Ishikawa (cell line): ENCODE results near the gene CISD3.
A peak's percentile ranks its signal among the peaks of the same experiment; 100 is the strongest.

Experiments
- CEBPB ChIP-seq: IDR thresholded peaks from 2 replicates; pipeline ENCODE4 v1.6.1; 2012
- EGR1 ChIP-seq: IDR thresholded peaks from 2 replicates; pipeline ENCODE4 v1.6.1; 2012
- EP300 ChIP-seq: IDR thresholded peaks from 2 replicates; pipeline ENCODE4 v1.6.1; 2012; ENCODE audit warnings: borderline replicate concordance
- FOXM1 ChIP-seq: IDR thresholded peaks from 2 replicates; pipeline ENCODE4 v1.6.1; 2012; ENCODE audit warnings: low read depth, borderline replicate concordance
- NFIC ChIP-seq: IDR thresholded peaks from 2 replicates; pipeline ENCODE4 v1.6.1; 2012
- RAD21 ChIP-seq: IDR thresholded peaks from 2 replicates; pipeline ENCODE4 v1.6.1; 2012; ENCODE audit warnings: low read depth
- TAF1 ChIP-seq: IDR thresholded peaks from 2 replicates; pipeline ENCODE4 v1.6.1; 2012; ENCODE audit warnings: low read depth, mild to moderate bottlenecking
- TCF12 ChIP-seq: IDR thresholded peaks from 2 replicates; pipeline ENCODE4 v1.6.1; 2012; ENCODE audit warnings: low read depth
- TEAD4 ChIP-seq: IDR thresholded peaks from 2 replicates; pipeline ENCODE4 v1.6.1; 2012
- YY1 ChIP-seq: IDR thresholded peaks from 2 replicates; pipeline ENCODE4 v1.6.1; 2012; ENCODE audit warnings: low read depth
- ZBTB7A ChIP-seq: IDR thresholded peaks from 2 replicates; pipeline ENCODE4 v1.6.1; 2012; ENCODE audit warnings: low read depth
- TF ChIP-seq, protein P1 (sequence below): IDR thresholded peaks from 2 replicates; pipeline ENCODE4 v1.6.1; 2012
- TF ChIP-seq, protein P2 (sequence below): IDR thresholded peaks from 2 replicates; pipeline ENCODE4 v1.6.1; 2012
- TF ChIP-seq, protein P3 (sequence below): IDR thresholded peaks from 2 replicates; pipeline ENCODE4 v1.6.1; 2012; ENCODE audit warnings: low read depth, mild to moderate bottlenecking

CISD3 gene

DNA sequence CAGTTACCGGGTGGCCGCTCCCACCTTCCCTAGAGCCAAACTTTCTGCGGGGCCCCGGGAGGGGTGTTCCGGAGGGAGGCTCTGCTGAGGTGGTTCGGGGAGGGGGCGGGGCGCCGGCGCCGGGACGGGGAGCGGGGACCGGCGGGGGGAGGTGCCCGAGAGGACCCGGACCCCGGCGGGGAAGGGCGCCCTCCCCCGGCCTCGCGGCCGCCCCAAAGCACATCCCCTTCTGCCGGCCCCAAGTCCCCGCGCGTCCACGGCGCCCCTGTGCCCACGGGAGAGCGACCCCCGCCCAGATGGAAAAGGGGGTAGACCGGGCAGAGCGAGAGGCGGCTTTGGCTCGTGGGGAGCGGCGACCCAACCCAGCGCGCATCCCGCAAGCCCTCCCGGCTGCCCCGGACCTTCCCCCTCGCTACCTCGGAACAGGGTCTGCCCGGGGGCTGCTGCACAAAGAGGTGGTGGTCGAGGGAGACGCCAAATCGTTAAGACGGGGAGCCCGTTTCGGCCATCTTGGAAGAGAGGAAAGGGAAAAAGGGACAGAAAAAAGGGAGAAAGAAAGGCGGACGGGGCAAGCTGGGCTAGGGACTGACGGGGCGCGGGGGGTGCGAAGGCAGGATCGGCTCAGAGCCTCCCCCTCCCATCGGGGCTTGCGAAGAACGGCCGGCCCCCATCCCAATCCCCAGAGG is 17.5 kb downstream of the CISD3 start:
- TF ChIP-seq, protein P1, sequence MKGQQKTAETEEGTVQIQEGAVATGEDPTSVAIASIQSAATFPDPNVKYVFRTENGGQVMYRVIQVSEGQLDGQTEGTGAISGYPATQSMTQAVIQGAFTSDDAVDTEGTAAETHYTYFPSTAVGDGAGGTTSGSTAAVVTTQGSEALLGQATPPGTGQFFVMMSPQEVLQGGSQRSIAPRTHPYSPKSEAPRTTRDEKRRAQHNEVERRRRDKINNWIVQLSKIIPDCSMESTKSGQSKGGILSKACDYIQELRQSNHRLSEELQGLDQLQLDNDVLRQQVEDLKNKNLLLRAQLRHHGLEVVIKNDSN: no peak
- TF ChIP-seq ZBTB7A: peak; percentile 96
- TF ChIP-seq YY1: peak; percentile 74

DNA sequence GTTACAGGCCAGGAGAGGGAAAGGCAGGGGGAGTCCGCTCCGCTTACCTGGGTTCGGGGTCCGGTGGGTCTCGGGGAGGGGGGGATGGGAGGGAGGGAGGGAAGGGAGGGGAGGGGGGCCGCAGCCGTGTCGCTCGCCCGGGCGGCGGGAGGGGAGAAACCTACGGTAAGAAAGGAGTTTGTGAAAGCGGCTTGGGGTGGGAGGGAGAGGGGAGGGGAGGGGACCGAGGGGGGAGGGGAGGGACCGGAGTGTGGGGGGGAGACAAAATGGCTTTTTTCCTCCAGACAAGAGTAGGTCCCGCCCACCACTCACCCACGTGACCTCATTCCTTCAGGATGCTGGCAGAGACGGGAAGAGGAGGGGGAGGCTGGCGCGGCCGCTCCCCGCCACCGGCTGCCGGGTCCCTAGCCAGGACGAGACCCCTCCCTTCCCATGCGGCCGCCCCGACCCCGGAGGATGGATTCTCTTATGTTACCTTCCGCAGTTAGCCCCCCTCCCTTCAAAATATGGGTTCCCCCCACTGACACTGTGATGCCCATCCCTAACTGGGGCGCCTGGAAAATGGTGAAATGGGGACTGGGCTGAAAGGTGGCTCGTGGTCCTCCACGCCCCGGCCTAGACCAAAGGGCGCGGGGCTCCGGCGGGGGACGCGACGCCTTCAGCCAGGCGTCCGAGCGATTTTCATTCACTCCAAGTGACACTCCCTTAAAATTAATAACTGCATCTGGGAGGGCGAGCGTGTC is 18.2 kb downstream of the CISD3 start, which contains the start of gene PCGF2:
PCGF2 (minus strand) TSS at position 188 of the 743 bp plus-strand sequence. CDS start 7,934 bp downstream, outside the sequence.
- TF ChIP-seq EGR1: no peak
- TF ChIP-seq, protein P1: peak; percentile 94
- TF ChIP-seq YY1: 0 out of 2 replicates have a peak, but pooled peaks have one; percentile 5
- peak; percentile 55; the same call in 1 of the 2 replicates for TF ChIP-seq ZBTB7A
- TF ChIP-seq RAD21: no peak
- no peak; the same call in none of the 2 replicates for TF ChIP-seq TAF1

DNA sequence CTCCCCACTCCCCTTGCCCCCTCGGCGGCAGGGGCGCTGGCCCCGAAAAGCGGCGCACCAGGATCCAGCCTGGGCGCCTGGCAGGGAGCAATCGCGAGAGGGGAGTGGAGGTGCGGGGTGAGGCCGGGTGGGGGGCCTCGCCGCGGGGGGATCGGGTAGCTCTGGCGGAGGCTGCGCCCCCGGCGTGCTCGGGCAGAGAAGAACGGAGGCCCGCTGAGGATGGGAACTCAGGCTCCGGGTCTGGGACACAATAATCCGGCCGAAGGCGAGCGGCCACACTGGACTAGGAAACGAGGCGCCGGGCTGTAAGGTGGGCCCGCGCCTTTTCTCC is 18.7 kb downstream of the CISD3 start:
- no peak; the same call in 1 of the 2 replicates for TF ChIP-seq TAF1
- no peak for TF ChIP-seq RAD21
- 0 out of 2 replicates have a peak, but pooled peaks have one; percentile 21 for TF ChIP-seq EGR1
- TF ChIP-seq TCF12: no peak
- no peak for TF ChIP-seq TEAD4
- TF ChIP-seq YY1: 0 out of 2 replicates have a peak, but pooled peaks have one; percentile 0
- TF ChIP-seq ZBTB7A: peak; percentile 75

DNA sequence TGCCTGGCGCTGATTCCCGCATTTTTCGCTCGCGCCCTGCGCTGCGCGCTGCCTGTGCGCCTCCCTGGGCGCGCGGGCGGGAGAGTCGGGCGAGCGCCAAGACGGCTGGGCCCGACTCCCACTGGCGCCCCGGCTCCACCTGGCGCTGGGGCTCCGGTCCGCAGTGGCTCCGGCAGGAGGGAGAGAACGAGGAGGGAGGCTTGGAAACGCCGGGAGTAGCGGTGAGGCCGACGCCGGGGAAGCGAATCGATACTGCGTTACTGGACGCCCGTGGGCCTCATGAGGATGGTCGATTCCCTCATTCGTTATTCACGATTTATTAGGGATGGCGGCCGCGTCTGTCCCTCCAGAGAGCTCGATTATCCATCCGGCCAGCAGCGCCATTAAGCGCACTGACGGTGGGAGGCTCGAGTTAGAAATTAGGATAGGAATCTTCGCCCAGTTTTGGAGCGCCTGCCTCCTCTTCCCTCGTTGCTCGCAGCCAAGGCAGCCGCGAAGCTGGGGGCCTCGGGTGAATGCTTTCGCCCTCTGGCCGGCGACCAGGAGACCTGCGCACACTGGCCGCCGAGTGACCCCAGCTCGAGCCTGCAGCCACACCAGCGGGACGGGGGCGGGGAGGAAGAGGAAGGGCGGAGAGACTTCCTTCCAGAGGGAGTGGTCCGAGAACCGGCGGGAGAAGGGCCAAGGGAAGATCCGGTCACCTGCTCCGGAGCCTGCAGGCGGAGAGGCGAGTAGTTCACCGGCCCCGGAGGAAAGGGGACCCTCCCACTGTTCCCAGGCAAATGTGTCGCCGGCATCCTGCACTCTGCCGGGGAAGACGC is 19.3 kb downstream of the CISD3 start:
- TF ChIP-seq EGR1 (peak; percentile 76), TEAD4 (no peak), NFIC (peak; percentile 39), ZBTB7A (peak; percentile 82), RAD21 (no peak), TAF1 (peak; percentile 71; the same call in 1 of the 2 replicates), CEBPB (no peak), YY1 (peak; percentile 69), EP300 (peak; percentile 44; the same call in 1 of the 2 replicates), TCF12 (peak; percentile 54; the same call in 1 of the 2 replicates)
- TF ChIP-seq, protein P1: peak; percentile 81
- TF ChIP-seq, protein P2, sequence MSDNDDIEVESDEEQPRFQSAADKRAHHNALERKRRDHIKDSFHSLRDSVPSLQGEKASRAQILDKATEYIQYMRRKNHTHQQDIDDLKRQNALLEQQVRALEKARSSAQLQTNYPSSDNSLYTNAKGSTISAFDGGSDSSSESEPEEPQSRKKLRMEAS: no peak; the same call in none of the 2 replicates
- TF ChIP-seq, protein P3, sequence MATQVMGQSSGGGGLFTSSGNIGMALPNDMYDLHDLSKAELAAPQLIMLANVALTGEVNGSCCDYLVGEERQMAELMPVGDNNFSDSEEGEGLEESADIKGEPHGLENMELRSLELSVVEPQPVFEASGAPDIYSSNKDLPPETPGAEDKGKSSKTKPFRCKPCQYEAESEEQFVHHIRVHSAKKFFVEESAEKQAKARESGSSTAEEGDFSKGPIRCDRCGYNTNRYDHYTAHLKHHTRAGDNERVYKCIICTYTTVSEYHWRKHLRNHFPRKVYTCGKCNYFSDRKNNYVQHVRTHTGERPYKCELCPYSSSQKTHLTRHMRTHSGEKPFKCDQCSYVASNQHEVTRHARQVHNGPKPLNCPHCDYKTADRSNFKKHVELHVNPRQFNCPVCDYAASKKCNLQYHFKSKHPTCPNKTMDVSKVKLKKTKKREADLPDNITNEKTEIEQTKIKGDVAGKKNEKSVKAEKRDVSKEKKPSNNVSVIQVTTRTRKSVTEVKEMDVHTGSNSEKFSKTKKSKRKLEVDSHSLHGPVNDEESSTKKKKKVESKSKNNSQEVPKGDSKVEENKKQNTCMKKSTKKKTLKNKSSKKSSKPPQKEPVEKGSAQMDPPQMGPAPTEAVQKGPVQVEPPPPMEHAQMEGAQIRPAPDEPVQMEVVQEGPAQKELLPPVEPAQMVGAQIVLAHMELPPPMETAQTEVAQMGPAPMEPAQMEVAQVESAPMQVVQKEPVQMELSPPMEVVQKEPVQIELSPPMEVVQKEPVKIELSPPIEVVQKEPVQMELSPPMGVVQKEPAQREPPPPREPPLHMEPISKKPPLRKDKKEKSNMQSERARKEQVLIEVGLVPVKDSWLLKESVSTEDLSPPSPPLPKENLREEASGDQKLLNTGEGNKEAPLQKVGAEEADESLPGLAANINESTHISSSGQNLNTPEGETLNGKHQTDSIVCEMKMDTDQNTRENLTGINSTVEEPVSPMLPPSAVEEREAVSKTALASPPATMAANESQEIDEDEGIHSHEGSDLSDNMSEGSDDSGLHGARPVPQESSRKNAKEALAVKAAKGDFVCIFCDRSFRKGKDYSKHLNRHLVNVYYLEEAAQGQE: no peak

DNA sequence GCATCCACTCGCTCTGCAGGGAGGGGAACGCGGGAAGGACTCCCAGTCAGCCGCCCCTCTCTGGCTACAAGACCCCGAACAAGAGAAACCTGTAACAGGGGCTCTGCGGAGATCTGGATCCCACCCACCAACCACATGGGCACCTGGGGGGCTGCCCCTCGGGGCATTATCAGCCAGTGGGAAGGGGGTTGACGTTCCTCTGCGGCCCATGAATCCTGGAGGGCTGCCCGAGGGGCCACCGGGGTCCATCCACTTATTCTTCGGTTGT is 19.8 kb downstream of the CISD3 start:
- TF ChIP-seq NFIC (no peak), TAF1 (no peak), TEAD4 (no peak), FOXM1 (no peak), TCF12 (no peak), RAD21 (no peak), EP300 (no peak), EGR1 (no peak), YY1 (no peak)
- TF ChIP-seq, protein P1: no peak
- TF ChIP-seq, protein P3: no peak
- TF ChIP-seq, protein P2: no peak
